HepG2 (cell line): ENCODE measurements around the gene RAB6A. TPM values are rescaled to one million over a fixed set of nuclear protein-coding genes. Genes with fewer than 3 reads are reported as not detected.

Experiments used
- AGO2 ChIP-seq: fragments of 200-400 bp; formaldehyde crosslinking; optimal IDR thresholded peaks from 2 replicates; pipeline ENCODE3; 2017; ENCODE audit warnings: mild to moderate bottlenecking, low read depth, low read length, moderate library complexity
- CBFB ChIP-seq: sonication (generic); formaldehyde crosslinking; IDR thresholded peaks from 2 replicates; pipeline ENCODE4 v1.4.0; 2020; ENCODE audit warnings: missing genetic modification reagents
- CTCF ChIP-seq: sonication (generic); formaldehyde crosslinking; IDR thresholded peaks from 2 replicates; pipeline ENCODE4 v1.5.0; 2020; ENCODE audit warnings: mild to moderate bottlenecking, missing genetic modification reagents, moderate library complexity
- ELF3 ChIP-seq: IDR thresholded peaks from 2 replicates; pipeline ENCODE4 v1.6.1; 2016; ENCODE audit warnings: missing genetic modification reagents, missing compliant biosample characterization
- FOXO1 ChIP-seq: sonication (generic); formaldehyde crosslinking; IDR thresholded peaks from 2 replicates; pipeline ENCODE4 v1.4.0; 2020; ENCODE audit warnings: missing genetic modification reagents
- GABPA ChIP-seq, 2 experiments: IDR thresholded peaks; 2 replicates each; pipeline ENCODE4 v1.6.1; 2011 to 2016; ENCODE audit warnings: low read depth in 2 of 2, low read length in 1 of 2, missing biosample characterization in 1 of 2, missing genetic modification characterization in 1 of 2
- GABPB1 ChIP-seq: IDR thresholded peaks from 2 replicates; pipeline ENCODE4 v1.6.1; 2016; ENCODE audit warnings: mild to moderate bottlenecking, missing genetic modification reagents, moderate library complexity, missing compliant biosample characterization
- HIVEP1 ChIP-seq: sonication (generic); formaldehyde crosslinking; IDR thresholded peaks from 2 replicates; pipeline ENCODE4 v1.4.0; 2020; ENCODE audit warnings: mild to moderate bottlenecking, missing genetic modification reagents
- HMG20A ChIP-seq: IDR thresholded peaks from 2 replicates; pipeline ENCODE4 v1.6.1; 2016; ENCODE audit warnings: borderline replicate concordance
- HNF1B ChIP-seq: sonication (generic); formaldehyde crosslinking; IDR thresholded peaks from 2 replicates; pipeline ENCODE4 v1.5.1; 2020; ENCODE audit warnings: mild to moderate bottlenecking, moderate library complexity, missing genetic modification reagents
- KDM2A ChIP-seq: sonication (generic); formaldehyde crosslinking; IDR thresholded peaks from 2 replicates; pipeline ENCODE4 v1.4.0; 2020; ENCODE audit warnings: low read depth, missing genetic modification reagents, borderline replicate concordance
- MAX ChIP-seq: IDR thresholded peaks from 2 replicates; pipeline ENCODE4 v1.6.1; 2012; ENCODE audit warnings: inconsistent platforms
- MED8 ChIP-seq: sonication (generic); formaldehyde crosslinking; IDR thresholded peaks from 2 replicates; pipeline ENCODE4 v1.8.1; 2023; ENCODE audit warnings: mild to moderate bottlenecking, missing genetic modification reagents; ENCODE audit not compliant: insufficient replicate concordance
- MYC ChIP-seq: sonication (generic); formaldehyde crosslinking; IDR thresholded peaks from 2 replicates; pipeline ENCODE4 v1.9.0; 2021; ENCODE audit warnings: missing genetic modification reagents, borderline replicate concordance
- NRL ChIP-seq: sonication (generic); formaldehyde crosslinking; IDR thresholded peaks from 2 replicates; pipeline ENCODE4 v1.5.0; 2020; ENCODE audit warnings: missing genetic modification reagents, mild to moderate bottlenecking, moderate library complexity, borderline replicate concordance
- PPARG ChIP-seq: conservative IDR thresholded peaks from 2 replicates; pipeline ENCODE4 v1.6.1; 2016; ENCODE audit warnings: missing biosample characterization, missing genetic modification reagents
- RAD21 ChIP-seq: fragments of 450-650 bp; formaldehyde crosslinking; IDR thresholded peaks from 2 replicates; pipeline ENCODE4 v1.5.0; 2020; ENCODE audit warnings: mild to moderate bottlenecking
- REPIN1 ChIP-seq: sonication (generic); formaldehyde crosslinking; IDR thresholded peaks from 2 replicates; pipeline ENCODE4 v1.8.0; 2022; ENCODE audit warnings: missing genetic modification reagents, low read depth, mild to moderate bottlenecking, borderline replicate concordance
- WIZ ChIP-seq: sonication (generic); formaldehyde crosslinking; IDR thresholded peaks from 2 replicates; pipeline ENCODE4 v1.5.1; 2020; ENCODE audit warnings: mild to moderate bottlenecking, missing genetic modification reagents
- XRCC5 ChIP-seq: fragments of 200-400 bp; formaldehyde crosslinking; optimal IDR thresholded peaks from 2 replicates; pipeline ENCODE3; 2017; ENCODE audit warnings: mild to moderate bottlenecking, low read length
- ZBTB33 ChIP-seq: sonication (generic); formaldehyde crosslinking; IDR thresholded peaks from 2 replicates; pipeline ENCODE4 v1.4.0; 2020; ENCODE audit warnings: missing genetic modification reagents
- ZBTB38 ChIP-seq: sonication (generic); formaldehyde crosslinking; IDR thresholded peaks from 2 replicates; pipeline ENCODE4 v1.5.1; 2020; ENCODE audit warnings: mild to moderate bottlenecking, missing genetic modification reagents
- ZFX ChIP-seq: sonication (generic); formaldehyde crosslinking; IDR thresholded peaks from 2 replicates; pipeline ENCODE4 v1.4.0; 2020; ENCODE audit warnings: mild to moderate bottlenecking, low read depth, missing genetic modification reagents, moderate library complexity
- ZNF563 ChIP-seq: sonication (generic); formaldehyde crosslinking; IDR thresholded peaks from 2 replicates; pipeline ENCODE4 v1.8.0; 2022; ENCODE audit warnings: mild to moderate bottlenecking, moderate library complexity, missing genetic modification reagents
- ZNF768 ChIP-seq: sonication (generic); formaldehyde crosslinking; IDR thresholded peaks from 2 replicates; pipeline ENCODE4 v1.4.0; 2020; ENCODE audit warnings: missing genetic modification reagents
- polyA plus RNA-seq, 8 experiments: library from polyadenylated mRNA; depleted of rRNA in 3 of 8; stranded (reverse) in 7 of 8; unstranded in 1 of 8; fragments of >200 nt; fragmentation: Illumina TruSeq in 4 of 8; extraction: Trizol in 4 of 8; gene quantifications; 2 replicates each; pipeline versions ENCODE4 v1.2.1 to v1.2.3, GENCODE V29; 2011 to 2016; ENCODE audit warnings: low read depth in 4 of 8, missing spikeins in 1 of 8, mixed read lengths in 1 of 8; ENCODE audit not compliant: insufficient read depth in 1 of 8
- total RNA-seq, 5 experiments: library from RNA; depleted of rRNA; stranded (reverse); fragments of >200 nt; fragmentation: Illumina TruSeq; extraction: Trizol; gene quantifications; 2 replicates each; pipeline ENCODE4 v1.2.3, GENCODE V29; 2016; ENCODE audit warnings: low read depth in 1 of 5

RAB6A gene
- total and polyA plus RNA-seq, 2 of the 13 experiments (the other 11 are each of a cell fraction or from before 2014, with no cell fraction given): 74.3 to 121 TPM

- TF ChIP-seq KDM2A (CRISPR knock-in tag) (peak; percentile 55; the same call in 1 of the 2 replicates), AGO2 (peak; percentile 94), HNF1B (CRISPR knock-in tag) (0 out of 2 replicates have a peak, but pooled peaks have one; percentile 30), MAX (0 out of 2 replicates have a peak, but pooled peaks have one; percentile 6), ZNF768 (CRISPR knock-in tag) (0 out of 2 replicates have a peak, but pooled peaks have one; percentile 16), HIVEP1 (CRISPR knock-in tag) (peak; percentile 79), GABPA (IDR thresholded peaks at IDR 0.05; ENCODE audit: low read depth, low read length) (no peak), GABPA (CRISPR knock-in tag; IDR thresholded peaks at IDR 0.05; ENCODE audit: low read depth) (no peak), MYC (CRISPR knock-in tag) (peak; percentile 23; the same call in 1 of the 2 replicates), FOXO1 (peak; percentile 49), REPIN1 (0 out of 2 replicates have a peak, but pooled peaks have one; percentile 51), ZFX (CRISPR knock-in tag) (0 out of 2 replicates have a peak, but pooled peaks have one; percentile 24), ZNF563 (CRISPR knock-in tag) (peak; percentile 82; the same call in 1 of the 2 replicates), ZBTB38 (peak; percentile 100), XRCC5 (peak; percentile 17), RAD21 (peak; percentile 98), WIZ (CRISPR knock-in tag) (no peak), ZBTB33 (CRISPR knock-in tag) (peak; percentile 100), NRL (CRISPR knock-in tag) (peak; percentile 36; the same call in 1 of the 2 replicates), HMG20A (no peak), PPARG (0 out of 2 replicates have a peak, but pooled peaks have one; percentile 20), CTCF (CRISPR knock-in tag) (peak; percentile 97), GABPB1 (CRISPR knock-in tag) (peak; percentile 27; the same call in 1 of the 2 replicates), ELF3 (CRISPR knock-in tag) (0 out of 2 replicates have a peak, but pooled peaks have one; percentile 28), CBFB (CRISPR knock-in tag) (peak; percentile 70; the same call in 1 of the 2 replicates), MED8 (CRISPR knock-in tag) (peak; percentile 23)
Observed at GRCh38 chr11:73661035-73661628, 99.7 kb downstream of the RAB6A start (continued).
